Breast epithelium (tissue), 4 donors: Measurements from ENCODE around the gene WNK2. TPM values are rescaled to one million over a fixed set of nuclear protein-coding genes. Genes with fewer than 3 reads are reported as not detected.

Experiments used
- DNase-seq, 2 donors: peaks; one replicate each; pipeline ENCODE4 v3.0.0-alpha.2; 2019; ENCODE audit warnings: low spot score in 2 of 2
- H3K27ac ChIP-seq, 2 donors: fragments of 200-600 bp; sonication (generic) in 1 of 2; one replicate each; pipeline ENCODE4 v1.5.1; 2016 to 2019; ENCODE audit warnings: mild to moderate bottlenecking in 1 of 2
- H3K27me3 ChIP-seq, 2 donors: fragments of 200-600 bp; sonication (generic) in 1 of 2; one replicate each; pipeline versions ENCODE4 v1.5.1 to v1.6.0; 2017 to 2019; ENCODE audit warnings: control low read depth in 1 of 2, mild to moderate bottlenecking in 1 of 2
- H3K36me3 ChIP-seq: fragments of 200-600 bp; one replicate; pipeline ENCODE4 v1.5.1; 2019
- H3K4me1 ChIP-seq, 2 donors: fragments of 200-600 bp; sonication (generic); one replicate each; pipeline ENCODE4 v1.5.1; 2016 to 2019; ENCODE audit warnings: control low read depth in 1 of 2
- H3K4me3 ChIP-seq, 3 donors: fragments of 200-600 bp; sonication (generic); 1 replicate in 2 of 3; 2 replicates in 1 of 3; pipeline ENCODE4 v1.5.1; 2016 to 2019; ENCODE audit warnings: mild to moderate bottlenecking in 3 of 3, moderate library complexity in 2 of 3
- H3K9me3 ChIP-seq, 2 donors: fragments of 200-600 bp; sonication (generic) in 1 of 2; one replicate each; pipeline ENCODE4 v1.5.1; 2016 to 2019; ENCODE audit warnings: control low read depth in 1 of 2
- CTCF ChIP-seq, 3 donors: fragments of 450-650 bp; IDR thresholded peaks; one replicate each; pipeline ENCODE4 v1.5.1; 2016 to 2017; ENCODE audit warnings: antibody characterized with exemption in 3 of 3, mild to moderate bottlenecking in 3 of 3, moderate library complexity in 3 of 3
- POLR2A ChIP-seq: fragments of 450-650 bp; IDR thresholded peaks from one replicate; pipeline ENCODE4 v1.6.1; 2016; ENCODE audit warnings: antibody characterized with exemption, mild to moderate bottlenecking, moderate library complexity
- POLR2AphosphoS5 ChIP-seq, 3 donors: sonication (generic); formaldehyde crosslinking; IDR thresholded peaks; one replicate each; pipeline ENCODE4 v1.6.1; 2017; ENCODE audit warnings: antibody characterized with exemption in 3 of 3
- intact Hi-C: fragments of 100-400 bp; cut with DNase I; formaldehyde crosslinking; loops from one replicate; pipeline ENCODE4 v1.15.1; 2023; ENCODE audit warnings: low total_unique reads
- total RNA-seq, 3 donors: library from RNA; depleted of rRNA; stranded (reverse); fragments of >200 nt; gene quantifications; one replicate each; pipeline ENCODE4 v1.1.0, GENCODE V29; 2016

The WNK2 gene
- total RNA-seq, 3 donors from 2014 or later, result 9.1 to 28.5 TPM; not detected in 1

- no peaks in the 10 kb centered on the region for H3K27me3 ChIP-seq
- no peak for DNase-seq
- no peak overlapping the region for H3K4me3 ChIP-seq
- no peaks in the 10 kb centered on the region for H3K36me3 ChIP-seq
- no peak for TF ChIP-seq CTCF (IDR thresholded peaks at IDR 0.05)
- TF ChIP-seq POLR2A, result no peak
- TF ChIP-seq POLR2AphosphoS5 (IDR thresholded peaks at IDR 0.05), result no peak
- intact Hi-C loops, result no loop called here
- H3K4me1 ChIP-seq, result no peaks in the 10 kb centered on the region
- H3K27ac ChIP-seq, result peak overlapping the region in 1 of 2 donors; percentile 2
- H3K9me3 ChIP-seq, result no peaks in the 10 kb centered on the region
Observed at GRCh38 chr9:93193388-93194220, 9.7 kb downstream of the WNK2 start.

- intact Hi-C loops, result no loop called here
- Histone ChIP-seq H3K36me3 (no peaks in the 10 kb centered on the region), H3K9me3 (no peaks in the 10 kb centered on the region), H3K4me3 (no peak overlapping the region), H3K4me1 (no peaks in the 10 kb centered on the region), H3K27me3 (no peaks in the 10 kb centered on the region), H3K27ac (no peak overlapping the region)
- DNase-seq, result no peak
- TF ChIP-seq CTCF (IDR thresholded peaks at IDR 0.05) (no peak), POLR2AphosphoS5 (IDR thresholded peaks at IDR 0.05) (no peak), POLR2A (no peak)
Observed at GRCh38 chr9:93194221-93194625, 10.3 kb downstream of the WNK2 start.

- H3K27me3 ChIP-seq, result no peaks in the 10 kb centered on the region
- no peak for TF ChIP-seq POLR2A
- no peak for TF ChIP-seq POLR2AphosphoS5 (IDR thresholded peaks at IDR 0.05)
- TF ChIP-seq CTCF (IDR thresholded peaks at IDR 0.05), result no peak
- H3K27ac ChIP-seq, result no peak overlapping the region
- no peaks in the 10 kb centered on the region for H3K9me3 ChIP-seq
- no peaks in the 10 kb centered on the region for H3K36me3 ChIP-seq
- no peak overlapping the region for H3K4me3 ChIP-seq
- DNase-seq, result no peak
- H3K4me1 ChIP-seq, result no peaks in the 10 kb centered on the region
- intact Hi-C loops, result no loop called here
Observed at GRCh38 chr9:93194641-93195040, 10.7 kb downstream of the WNK2 start.

DNA sequence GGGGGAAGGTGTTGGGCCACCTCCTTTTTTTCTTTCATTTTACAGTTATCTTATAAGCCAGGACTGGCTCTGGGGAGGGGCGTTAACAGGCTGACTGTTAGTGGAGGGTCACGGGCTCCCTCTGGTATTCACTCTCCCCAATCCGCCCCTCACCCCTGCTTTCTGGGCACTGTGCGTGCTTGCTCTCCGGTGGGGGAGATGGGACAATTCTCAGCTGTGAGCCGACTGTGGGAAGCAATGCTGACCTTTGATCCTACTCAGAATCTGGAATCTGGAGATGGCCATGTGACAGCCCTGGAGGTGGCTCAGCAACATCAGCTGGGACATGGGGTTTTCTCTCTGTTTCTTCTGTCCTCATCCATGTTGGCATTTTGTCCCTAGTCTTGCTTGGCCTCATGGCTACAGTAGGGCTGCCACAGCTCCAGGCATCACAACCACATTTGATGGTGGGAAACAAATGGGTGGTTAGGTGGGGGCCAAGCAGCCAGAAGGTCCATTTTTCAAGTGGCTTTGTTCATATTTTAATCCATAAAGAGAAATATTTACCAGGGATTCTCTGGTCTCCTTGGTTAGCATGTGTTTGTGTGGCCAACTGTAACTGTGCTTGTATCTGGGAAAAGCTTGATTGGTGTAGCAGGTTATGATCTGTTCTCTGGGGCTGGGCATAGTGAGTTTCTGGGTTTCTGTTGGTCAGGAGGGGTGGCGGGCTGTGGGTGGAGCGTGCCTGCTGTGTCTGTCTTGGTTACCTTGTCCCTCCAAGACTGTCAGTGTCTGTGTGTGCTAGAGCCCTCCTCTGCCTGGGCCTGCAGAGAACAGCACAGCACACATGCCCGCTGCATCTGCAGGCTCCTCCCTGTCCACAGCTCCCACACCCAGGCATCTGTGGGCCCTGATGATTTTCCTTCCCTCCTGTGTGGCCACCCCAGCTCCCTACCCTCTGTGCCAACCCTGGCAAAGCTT lies 12.4 kb downstream of the WNK2 start:
- intact Hi-C loops, result no loop called here
- H3K4me3 ChIP-seq, result no peak overlapping the region
- DNase-seq, result no peak
- H3K36me3 ChIP-seq, result no peaks in the 10 kb centered on the region
- no peaks in the 10 kb centered on the region for H3K9me3 ChIP-seq
- TF ChIP-seq POLR2AphosphoS5 (IDR thresholded peaks at IDR 0.05) (no peak), CTCF (IDR thresholded peaks at IDR 0.05) (no peak)
- H3K4me1 ChIP-seq, result peaks cover 0 to 6% of the 10 kb centered on the region in 2 donors
- H3K27ac ChIP-seq, result no peak overlapping the region
- H3K27me3 ChIP-seq, result no peaks in the 10 kb centered on the region
